ENCODE results near the gene AOX1. TPM values are rescaled to one million over a fixed set of nuclear protein-coding genes. Genes with fewer than 3 reads are reported as not detected.

AOX1 gene
- polyA plus RNA-seq, 1 of the 3 experiments (the other 2 are of a cell fraction) = 3.3 TPM

DNA sequence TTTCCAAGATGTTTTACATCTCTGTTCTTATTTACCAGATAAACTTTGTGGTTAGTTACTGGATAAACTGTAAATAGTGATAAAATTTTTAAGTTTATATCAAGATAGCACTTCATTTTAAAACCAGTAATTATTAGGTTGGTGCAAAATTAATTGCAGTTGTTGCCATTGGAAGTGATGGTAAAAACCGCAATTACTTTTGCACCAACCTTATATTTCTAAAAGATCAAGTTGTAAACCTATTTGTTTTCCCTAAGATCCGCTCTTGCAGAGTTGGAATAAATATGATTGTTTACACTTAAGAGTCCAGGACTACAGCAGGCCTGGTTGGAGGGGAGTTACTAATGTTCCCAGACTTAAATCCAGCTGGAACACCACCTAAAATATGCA lies 479 bp upstream of the AOX1 start:
- H3K4me2 ChIP-seq = no peak overlapping the region
- no peaks in the 10 kb centered on the region for H3K27me3 ChIP-seq (ENCODE audit: insufficient read depth)
- H4K20me1 ChIP-seq (ENCODE audit: insufficient read depth) = no peaks in the 10 kb centered on the region
- TF ChIP-seq TAF1 (IDR thresholded peaks at IDR 0.05; ENCODE audit: borderline replicate concordance, low read depth, low read length) = no peak
- no peak for TF ChIP-seq ZBTB33 (IDR thresholded peaks at IDR 0.05; ENCODE audit: borderline replicate concordance, low read depth)
- no peak for TF ChIP-seq ELF1 (IDR thresholded peaks at IDR 0.05)
- no peak for TF ChIP-seq GATA2 (CRISPR knock-in tag; IDR thresholded peaks at IDR 0.05)
- TF ChIP-seq USF2 (IDR thresholded peaks at IDR 0.05; ENCODE audit: borderline replicate concordance, low read depth, low read length) = no peak
- no peak for TF ChIP-seq SIN3A (IDR thresholded peaks at IDR 0.05; ENCODE audit: borderline replicate concordance, low read depth, low read length)
- no peak for TF ChIP-seq PBX3 (IDR thresholded peaks at IDR 0.05)
- TF ChIP-seq, protein P1, sequence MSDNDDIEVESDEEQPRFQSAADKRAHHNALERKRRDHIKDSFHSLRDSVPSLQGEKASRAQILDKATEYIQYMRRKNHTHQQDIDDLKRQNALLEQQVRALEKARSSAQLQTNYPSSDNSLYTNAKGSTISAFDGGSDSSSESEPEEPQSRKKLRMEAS (IDR thresholded peaks at IDR 0.05; ENCODE audit: low read depth) = no peak
- TF ChIP-seq FOXM1 (IDR thresholded peaks at IDR 0.05; ENCODE audit: low read depth) = no peak
- no peak for TF ChIP-seq RCOR1 (IDR thresholded peaks at IDR 0.05; ENCODE audit: low read length)
- TF ChIP-seq REST (IDR thresholded peaks at IDR 0.05; ENCODE audit: low read depth, low read length) = no peak
- no peak for TF ChIP-seq TCF12 (IDR thresholded peaks at IDR 0.05)
- TF ChIP-seq EZH2phosphoT487 (IDR thresholded peaks at IDR 0.05; ENCODE audit: borderline replicate concordance, low read depth) = no peak
- no peak for TF ChIP-seq SMC3 (IDR thresholded peaks at IDR 0.05; ENCODE audit: low read depth, low read length)
- TF ChIP-seq NRF1 (IDR thresholded peaks at IDR 0.05; ENCODE audit: low read depth, low read length) = no peak
- no peak for TF ChIP-seq MXI1 (IDR thresholded peaks at IDR 0.05; ENCODE audit: low read depth, low read length)
- TF ChIP-seq GABPA (IDR thresholded peaks at IDR 0.05; ENCODE audit: low read depth) = no peak
- no peak for TF ChIP-seq RXRA (IDR thresholded peaks at IDR 0.05; ENCODE audit: borderline replicate concordance, low read depth)
- TF ChIP-seq YY1 (IDR thresholded peaks at IDR 0.05; ENCODE audit: low read depth) = no peak
- POLR2A ChIA-PET = no interaction called here
- H3K79me2 ChIP-seq (ENCODE audit: insufficient read depth) = no peaks in the 10 kb centered on the region
- no peaks in the 10 kb centered on the region for H3K9me2 ChIP-seq
- H3F3A ChIP-seq (replicated peaks; ENCODE audit: insufficient read depth) = no peaks in the 10 kb centered on the region
- H3K9me3 ChIP-seq = no peaks in the 10 kb centered on the region
- WGBS (ENCODE audit: low lambda C conversion rate) = 49% methylated on average over 2 of the region's 2 CpGs
- peaks cover 0 to 5% of the 10 kb centered on the region in 2 experiments; a peak in 1 of 4 replicates for H3K4me1 ChIP-seq (ENCODE audit: control insufficient read depth in 1 of 2, insufficient read depth in 2 of 2, low read depth in 1 of 2, low read length in 1 of 2)
- DNase-seq = no peak
- no peak overlapping the region for H3K9ac ChIP-seq
- no peak overlapping the region for H2AFZ ChIP-seq (ENCODE audit: low read depth)
- H3K36me3 ChIP-seq (replicated peaks in 1 of 2; ENCODE audit: control insufficient read depth in 1 of 2, insufficient read depth in 2 of 2, low read length in 1 of 2) = peaks cover 4 to 7% of the 10 kb centered on the region in 2 experiments
- H3K4me3 ChIP-seq (ENCODE audit: low read depth in 2 of 2, low read length in 1 of 2) = peak overlapping the region in 1 of 2 experiments; percentile 26; a peak in 1 of 4 replicates
- H3K27ac ChIP-seq (ENCODE audit: low read depth in 2 of 2, low read length in 1 of 2) = no peak overlapping the region
- CTCF ChIA-PET = interaction anchor here (1.0 to 2.1 kb wide), 5 partner anchors 13 to 612 kb away, joined by 3 to 6 read pairs (median 5); no protein-coding TSS in a partner anchor
